ENCODE measurements around the gene PGBD2. TPM values are rescaled to one million over a fixed set of nuclear protein-coding genes. Genes with fewer than 3 reads are reported as not detected.

PGBD2 gene
- total RNA-seq, 2 donors from 2014 or later: 4.8 to 7.5 TPM

GRCh38 chr1:248858096-248858890, 47.7 kb upstream of the PGBD2 start:
- H3K27me3 ChIP-seq (ENCODE audit: control insufficient read depth, insufficient read depth, low read length, poor library complexity, severe bottlenecking): peaks cover 31% of the 10 kb centered on the region
- H3K9me3 Mint-ChIP-seq: no peaks in the 10 kb centered on the region
- peak overlapping the region; percentile 84 for H3K4me3 ChIP-seq (ENCODE audit: low read length)
- H3K27me3 Mint-ChIP-seq (ENCODE audit: insufficient read depth): peaks cover 32% of the 10 kb centered on the region
- peak overlapping the region; percentile 94 for H3K27ac Mint-ChIP-seq
- H3K27ac ChIP-seq (ENCODE audit: low read depth, low read length): peak overlapping the region; percentile 60
- WGBS, 2 experiments (ENCODE audit: insufficient coverage in 1 of 2, insufficient read length in 1 of 2): 5 to 9% methylated on average over 18 to 45 of the region's 45 CpGs
- H3K9me3 ChIP-seq (ENCODE audit: control insufficient read depth, low read length): no peaks in the 10 kb centered on the region
- peaks cover 25% of the 10 kb centered on the region for H3K36me3 ChIP-seq (ENCODE audit: control insufficient read depth, insufficient read depth, low read length)
- H3K4me3 Mint-ChIP-seq: peak overlapping the region; percentile 76
- H3K4me1 ChIP-seq (ENCODE audit: control insufficient read depth, insufficient read depth, low read length): no peaks in the 10 kb centered on the region
- H3K4me1 Mint-ChIP-seq: peaks cover 15% of the 10 kb centered on the region
- TF ChIP-seq, protein P1, sequence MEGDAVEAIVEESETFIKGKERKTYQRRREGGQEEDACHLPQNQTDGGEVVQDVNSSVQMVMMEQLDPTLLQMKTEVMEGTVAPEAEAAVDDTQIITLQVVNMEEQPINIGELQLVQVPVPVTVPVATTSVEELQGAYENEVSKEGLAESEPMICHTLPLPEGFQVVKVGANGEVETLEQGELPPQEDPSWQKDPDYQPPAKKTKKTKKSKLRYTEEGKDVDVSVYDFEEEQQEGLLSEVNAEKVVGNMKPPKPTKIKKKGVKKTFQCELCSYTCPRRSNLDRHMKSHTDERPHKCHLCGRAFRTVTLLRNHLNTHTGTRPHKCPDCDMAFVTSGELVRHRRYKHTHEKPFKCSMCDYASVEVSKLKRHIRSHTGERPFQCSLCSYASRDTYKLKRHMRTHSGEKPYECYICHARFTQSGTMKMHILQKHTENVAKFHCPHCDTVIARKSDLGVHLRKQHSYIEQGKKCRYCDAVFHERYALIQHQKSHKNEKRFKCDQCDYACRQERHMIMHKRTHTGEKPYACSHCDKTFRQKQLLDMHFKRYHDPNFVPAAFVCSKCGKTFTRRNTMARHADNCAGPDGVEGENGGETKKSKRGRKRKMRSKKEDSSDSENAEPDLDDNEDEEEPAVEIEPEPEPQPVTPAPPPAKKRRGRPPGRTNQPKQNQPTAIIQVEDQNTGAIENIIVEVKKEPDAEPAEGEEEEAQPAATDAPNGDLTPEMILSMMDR (conservative IDR thresholded peaks at IDR 0.05): peak; percentile 70
- peak; percentile 93 for DNase-seq
- H3K9ac ChIP-seq (ENCODE audit: extremely low read depth, low read length, poor library complexity, severe bottlenecking): peak overlapping the region; percentile 67
- peaks cover 26% of the 10 kb centered on the region for H3K36me3 Mint-ChIP-seq (ENCODE audit: low read depth)

DNA sequence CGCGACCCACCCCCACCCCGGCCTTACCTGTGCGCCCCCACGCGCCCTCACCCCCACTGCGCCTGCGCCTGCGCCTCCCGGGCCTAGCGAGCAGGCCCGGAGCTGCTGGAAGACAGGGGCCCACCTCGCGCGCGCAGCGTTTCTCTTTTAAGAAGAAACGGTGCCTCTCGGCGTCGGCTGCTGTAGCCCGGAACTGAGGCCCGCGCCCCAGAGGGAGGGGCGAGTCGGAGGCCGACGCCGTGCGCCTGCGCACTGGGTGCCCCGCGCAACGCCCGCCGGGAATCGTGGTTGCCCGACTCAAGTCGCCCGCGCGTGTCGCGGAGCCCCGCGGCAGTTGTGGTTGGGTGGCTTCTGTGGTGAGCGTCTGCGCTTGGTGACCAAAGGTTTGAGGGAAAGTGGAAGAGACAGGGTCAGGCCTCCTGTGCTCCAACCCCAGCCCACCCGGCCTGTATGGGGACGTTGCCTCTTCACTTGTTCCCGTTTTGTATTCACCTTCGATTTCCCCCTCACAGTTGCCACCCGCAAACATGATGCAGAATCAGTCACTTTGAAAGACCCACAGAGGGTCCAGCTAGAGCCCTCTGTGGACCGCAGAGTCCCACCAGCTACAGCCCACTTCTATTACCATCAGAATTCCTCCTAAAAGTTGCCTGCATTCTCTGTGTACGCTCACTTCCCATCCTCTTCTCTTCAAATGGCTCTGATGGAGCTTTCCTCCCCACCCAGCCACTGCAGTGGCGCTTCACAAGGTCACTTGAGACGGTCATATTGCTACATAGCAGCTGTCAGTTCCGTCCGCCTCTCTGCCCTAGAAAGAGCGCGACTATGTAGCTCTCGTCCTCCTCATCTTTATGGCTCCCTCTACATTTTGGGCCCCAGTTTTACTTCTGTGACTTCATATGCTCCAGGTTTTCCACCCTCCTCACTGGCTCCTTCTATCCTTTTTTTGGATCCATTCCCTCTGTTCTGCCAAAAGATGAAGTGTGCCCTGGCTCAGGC, 46.8 kb upstream of the PGBD2 start, which contains the start of gene ZNF692:
TSS of gene ZNF692 (minus strand) at position 195 of the 999 bp plus-strand sequence. CDS start 776 bp downstream, outside the sequence.
- peak; percentile 98 for DNase-seq
- peaks cover 34% of the 10 kb centered on the region for H3K27me3 ChIP-seq (ENCODE audit: control insufficient read depth, insufficient read depth, low read length, poor library complexity, severe bottlenecking)
- H3K27me3 Mint-ChIP-seq (ENCODE audit: insufficient read depth): peaks cover 37% of the 10 kb centered on the region
- H3K27ac Mint-ChIP-seq: peak within 1 kb of the TSS; percentile 94
- WGBS, 2 experiments (ENCODE audit: insufficient coverage in 1 of 2, insufficient read length in 1 of 2): 9 to 52% methylated on average over 12 to 62 of the region's 62 CpGs
- H3K27ac ChIP-seq (ENCODE audit: low read depth, low read length): peak within 1 kb of the TSS; percentile 60
- no peaks in the 10 kb centered on the region for H3K9me3 Mint-ChIP-seq
- peaks cover 4% of the 10 kb centered on the region for H3K4me1 ChIP-seq (ENCODE audit: control insufficient read depth, insufficient read depth, low read length)
- H3K36me3 Mint-ChIP-seq (ENCODE audit: low read depth): peaks cover 22% of the 10 kb centered on the region
- TF ChIP-seq, protein P1 (conservative IDR thresholded peaks at IDR 0.05): no peak
- H3K9me3 ChIP-seq (ENCODE audit: control insufficient read depth, low read length): no peaks in the 10 kb centered on the region
- peak within 1 kb of the TSS; percentile 67 for H3K9ac ChIP-seq (ENCODE audit: extremely low read depth, low read length, poor library complexity, severe bottlenecking)
- peaks cover 20% of the 10 kb centered on the region for H3K4me1 Mint-ChIP-seq
- H3K4me3 Mint-ChIP-seq: peak within 1 kb of the TSS; percentile 76
- peak within 1 kb of the TSS; percentile 84 for H3K4me3 ChIP-seq (ENCODE audit: low read length)
- H3K36me3 ChIP-seq (ENCODE audit: control insufficient read depth, insufficient read depth, low read length): peaks cover 16% of the 10 kb centered on the region

GRCh38 chr1:248860007-248860406, 46.0 kb upstream of the PGBD2 start:
- H3K27ac Mint-ChIP-seq: no peak overlapping the region
- 84 to 96% methylated on average over 4 of the region's 4 CpGs for WGBS, 2 experiments (ENCODE audit: insufficient coverage in 1 of 2, insufficient read length in 1 of 2)

More at GRCh38 chr1:248860007-248860406, 46.0 kb upstream of the PGBD2 start:
- Mint-ChIP-seq H3K9me3 (no peaks in the 10 kb centered on the region), H3K36me3 (ENCODE audit: low read depth) (peaks cover 14% of the 10 kb centered on the region), H3K27me3 (ENCODE audit: insufficient read depth) (peaks cover 45% of the 10 kb centered on the region), H3K4me3 (peak overlapping the region; percentile 76), H3K4me1 (peaks cover 20% of the 10 kb centered on the region)
- peaks cover 42% of the 10 kb centered on the region for H3K27me3 ChIP-seq (ENCODE audit: control insufficient read depth, insufficient read depth, low read length, poor library complexity, severe bottlenecking)
- DNase-seq: no peak
- no peak overlapping the region for H3K27ac ChIP-seq (ENCODE audit: low read depth, low read length)
- H3K36me3 ChIP-seq (ENCODE audit: control insufficient read depth, insufficient read depth, low read length): peaks cover 8% of the 10 kb centered on the region
- no peaks in the 10 kb centered on the region for H3K9me3 ChIP-seq (ENCODE audit: control insufficient read depth, low read length)
- no peak overlapping the region for H3K4me3 ChIP-seq (ENCODE audit: low read length)
- peaks cover 4% of the 10 kb centered on the region for H3K4me1 ChIP-seq (ENCODE audit: control insufficient read depth, insufficient read depth, low read length)
- no peak overlapping the region for H3K9ac ChIP-seq (ENCODE audit: extremely low read depth, low read length, poor library complexity, severe bottlenecking)
- TF ChIP-seq, protein P1 (conservative IDR thresholded peaks at IDR 0.05): no peak
